Mucosa of descending colon (tissue), 3 donors: Measurements from ENCODE around the gene THAP11. TPM values are rescaled to one million over a fixed set of nuclear protein-coding genes. Genes with fewer than 3 reads are reported as not detected.

Experiments
- ATAC-seq: fragments of 200-7000 bp; cut with Tn5 transposase; one replicate; pipeline ENCODE4 v1.9.1; 2020; ENCODE audit warnings: mild to moderate bottlenecking, moderate library complexity
- DNase-seq, 3 donors: peaks; one replicate each; pipeline ENCODE4 v3.0.0-alpha.2; 2020
- H3K36me3 ChIP-seq: fragments of 200-600 bp; one replicate; pipeline ENCODE4 v1.8.0; 2021; ENCODE audit warnings: low read depth, mild to moderate bottlenecking
- H3K4me1 ChIP-seq: fragments of 200-600 bp; one replicate; pipeline ENCODE4 v1.8.0; 2021; ENCODE audit warnings: low read depth, mild to moderate bottlenecking
- H3K4me3 ChIP-seq: fragments of 200-600 bp; one replicate; pipeline ENCODE4 v1.8.0; 2021; ENCODE audit warnings: mild to moderate bottlenecking
- H3K9me3 ChIP-seq: fragments of 200-600 bp; one replicate; pipeline ENCODE4 v1.8.0; 2021; ENCODE audit warnings: mild to moderate bottlenecking
- CTCF ChIP-seq: fragments of 200-600 bp; IDR thresholded peaks from one replicate; pipeline ENCODE4 v1.8.0; 2022; ENCODE audit warnings: antibody characterized with exemption, mild to moderate bottlenecking
- intact Hi-C, 2 donors: fragments of 100-400 bp; cut with DNase I in 1 of 2; cut with micrococcal nuclease in 1 of 2; formaldehyde crosslinking; loops; one replicate each; pipeline versions ENCODE4 v1.11.0 to v1.11.1; 2022; cut with DNase I, micrococcal nuclease
- total RNA-seq, 3 donors: library from RNA; stranded (reverse); fragmentation: NEBNext Ultra II Directional in 2 of 3; extraction: Animal tissue kit (Norgen Biotek cat#: 25700) in 2 of 3; gene quantifications; one replicate each; pipeline versions ENCODE4 v1.2.1 to v1.2.4, GENCODE V29; 2021 to 2023
- donor health status: DM: no; HTN: no; CAD: no; lungs with moderate emphysema.
- donor health status: DM: no; HTN: no; CAD: no.
- donor health status: DM: no; HTN: yes; CAD: no.

Gene THAP11
- total RNA-seq, 3 donors from 2014 or later = 18.1 to 43.3 (median 20.5) TPM

DNA sequence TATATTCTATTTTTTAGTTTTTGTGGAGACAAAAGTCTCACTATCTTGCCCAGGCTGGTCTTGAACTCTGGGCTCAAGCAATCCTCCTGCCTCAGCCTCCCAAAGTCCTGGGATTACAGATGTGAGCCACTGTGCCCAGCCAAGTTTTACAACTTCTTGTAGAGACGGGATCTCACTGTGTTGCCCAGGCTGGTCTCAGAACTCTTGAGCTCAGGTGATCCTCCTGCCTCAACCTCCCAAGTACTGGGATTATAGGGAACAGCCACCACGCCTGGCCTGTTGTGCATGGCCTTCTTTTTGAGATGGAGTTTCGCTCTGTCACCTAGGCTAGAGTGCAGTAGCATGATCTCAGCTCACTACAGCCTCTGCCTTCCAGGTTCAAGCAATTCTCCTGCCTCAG, 11.6 kb downstream of the THAP11 start:
- Histone ChIP-seq H3K9me3 (no peaks in the 10 kb centered on the region), H3K4me3 (no peak overlapping the region), H3K36me3 (no peaks in the 10 kb centered on the region), H3K4me1 (peaks cover 23% of the 10 kb centered on the region)
- TF ChIP-seq CTCF = no peak
- intact Hi-C loops = no loop called here
- no peak for ATAC-seq
- no peak for DNase-seq

GRCh38 chr16:67855789-67856188, 13.7 kb downstream of the THAP11 start:
- ATAC-seq = no peak
- Histone ChIP-seq H3K9me3 (no peaks in the 10 kb centered on the region), H3K4me1 (peaks cover 24% of the 10 kb centered on the region), H3K4me3 (no peak overlapping the region), H3K36me3 (no peaks in the 10 kb centered on the region)
- intact Hi-C loops = no loop called here
- DNase-seq = no peak
- no peak for TF ChIP-seq CTCF

DNA sequence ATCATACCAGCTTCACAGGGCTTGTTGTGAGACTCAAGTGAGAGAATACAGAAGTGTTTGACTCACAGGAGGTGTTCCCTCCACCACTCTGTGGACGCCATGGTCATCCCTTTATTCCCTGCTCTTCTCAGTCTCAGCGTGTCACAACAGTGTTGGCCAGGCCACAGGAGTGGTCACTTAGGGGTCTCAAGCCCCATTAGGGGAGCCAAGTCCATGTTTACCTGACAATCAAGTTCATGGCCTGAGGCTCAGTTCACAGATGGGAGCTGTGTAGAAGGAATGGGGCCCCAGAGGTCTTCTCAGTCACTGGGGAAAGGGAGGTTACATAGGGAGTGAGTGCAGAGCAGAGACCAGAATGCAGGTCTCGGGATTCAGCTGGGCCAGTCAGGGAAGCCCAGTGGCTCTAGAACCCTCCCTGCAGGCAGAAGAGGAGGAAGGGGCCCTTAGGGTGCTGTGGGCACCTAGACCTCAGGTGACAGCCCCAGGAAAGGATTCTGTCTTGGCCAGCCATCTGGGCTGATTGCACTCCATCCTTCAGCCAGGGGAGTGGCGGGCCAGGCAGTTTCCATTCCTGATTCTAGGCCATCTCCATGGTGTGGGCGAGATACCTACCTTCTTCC, 14.9 kb downstream of the THAP11 start:
- TF ChIP-seq CTCF = no peak
- peaks cover 24% of the 10 kb centered on the region for H3K4me1 ChIP-seq
- H3K9me3 ChIP-seq = no peaks in the 10 kb centered on the region
- DNase-seq (no peak), ATAC-seq (peak; percentile 5)
- intact Hi-C loops = no loop called here
- H3K36me3 ChIP-seq = no peaks in the 10 kb centered on the region
- H3K4me3 ChIP-seq = no peak overlapping the region

GRCh38 chr16:67857547-67858233, 15.6 kb downstream of the THAP11 start:
- Histone ChIP-seq H3K4me3 (no peak overlapping the region), H3K36me3 (no peaks in the 10 kb centered on the region), H3K4me1 (peaks cover 24% of the 10 kb centered on the region), H3K9me3 (no peaks in the 10 kb centered on the region)
- intact Hi-C loops = no loop called here
- ATAC-seq = peak; percentile 91
- peak; percentile 54 to 69 (median 60) for DNase-seq
- TF ChIP-seq CTCF = no peak

- intact Hi-C loops = no loop called here
- no peak for DNase-seq
- ATAC-seq = peak; percentile 66
These were observed 16.4 kb downstream of the THAP11 start for GRCh38 chr16:67858500-67858899.

More at GRCh38 chr16:67858500-67858899, 16.4 kb downstream of the THAP11 start:
- Histone ChIP-seq H3K4me3 (no peak overlapping the region), H3K4me1 (peaks cover 24% of the 10 kb centered on the region), H3K36me3 (no peaks in the 10 kb centered on the region), H3K9me3 (no peaks in the 10 kb centered on the region)
- no peak for TF ChIP-seq CTCF
